ENCODE measurements around the gene SEPTIN2.
A peak's percentile ranks its signal among the peaks of the same experiment; 100 is the strongest.
"Not testable (repeated sequence)": the region's sequence is repeated elsewhere in the genome, so short reads cannot be mapped to it uniquely, and the experiment has no call there.

SEPTIN2 gene

GRCh38 chr2:241314226-241315092 lies 1.3 kb upstream of the SEPTIN2 start:
- FAIRE-seq (no peak), DNase-seq (ENCODE audit: insufficient read length, low spot score) (no peak)
- no peak for TF ChIP-seq POLR2A (IDR thresholded peaks at IDR 0.05; ENCODE audit: low read depth, low read length)

GRCh38 chr2:241315093-241315878 lies 439 bp upstream of the SEPTIN2 start, which contains the start of gene HDLBP:
TSS of gene HDLBP (minus strand) at chr2:241315672. CDS start at chr2:241266869, 48,803 bp downstream.
- peak; percentile 75 for TF ChIP-seq POLR2A (IDR thresholded peaks at IDR 0.05; ENCODE audit: low read depth, low read length)
- DNase-seq (ENCODE audit: insufficient read length, low spot score) (peak; percentile 96), FAIRE-seq (peak; percentile 48)

DNA sequence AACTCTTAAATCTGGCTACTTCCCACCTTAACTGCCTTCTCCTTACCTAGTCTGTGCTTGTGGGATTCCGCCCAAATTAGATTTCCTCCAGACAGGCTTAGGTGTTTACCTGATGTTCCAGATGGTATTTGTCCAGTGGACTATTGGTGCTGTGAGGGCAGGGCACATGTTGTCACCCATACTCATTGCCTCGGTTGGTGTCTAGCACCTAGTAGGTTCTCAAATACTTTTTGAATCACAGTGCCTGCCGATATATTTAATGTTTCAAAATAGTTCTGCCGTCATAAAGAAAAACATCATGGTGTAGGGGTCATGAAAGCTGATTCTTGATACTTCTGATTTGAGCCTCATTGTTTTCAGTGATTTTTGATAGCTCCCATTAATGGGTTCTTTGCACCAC lies 1.1 kb downstream of the SEPTIN2 start:
- FAIRE-seq (no peak), DNase-seq (ENCODE audit: insufficient read length, low spot score) (no peak)
- TF ChIP-seq POLR2A (IDR thresholded peaks at IDR 0.05; ENCODE audit: low read depth, low read length), result no peak

DNA sequence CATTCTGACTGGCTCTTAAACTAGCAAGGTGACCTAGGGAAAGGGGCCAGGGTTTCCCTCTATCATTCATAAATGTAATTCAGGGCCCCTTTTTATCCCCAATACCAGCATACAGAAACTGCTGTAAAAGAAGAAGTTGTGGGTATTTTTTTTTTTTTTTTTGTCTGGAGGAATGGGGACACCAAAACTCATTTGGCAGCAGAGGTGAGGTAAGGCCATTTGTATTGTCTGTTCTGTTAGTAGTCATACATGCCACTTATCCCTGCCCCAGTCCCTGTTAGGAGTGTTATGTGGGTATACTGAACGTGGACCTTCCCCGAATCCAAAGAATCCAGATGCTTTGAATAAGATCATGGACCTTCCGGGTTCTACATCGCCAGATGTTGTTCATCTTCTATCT lies 1.7 kb downstream of the SEPTIN2 start:
- TF ChIP-seq POLR2A (IDR thresholded peaks at IDR 0.05; ENCODE audit: low read depth, low read length), result no peak
- DNase-seq (ENCODE audit: insufficient read length, low spot score), result no peak
- FAIRE-seq, result no peak

DNA sequence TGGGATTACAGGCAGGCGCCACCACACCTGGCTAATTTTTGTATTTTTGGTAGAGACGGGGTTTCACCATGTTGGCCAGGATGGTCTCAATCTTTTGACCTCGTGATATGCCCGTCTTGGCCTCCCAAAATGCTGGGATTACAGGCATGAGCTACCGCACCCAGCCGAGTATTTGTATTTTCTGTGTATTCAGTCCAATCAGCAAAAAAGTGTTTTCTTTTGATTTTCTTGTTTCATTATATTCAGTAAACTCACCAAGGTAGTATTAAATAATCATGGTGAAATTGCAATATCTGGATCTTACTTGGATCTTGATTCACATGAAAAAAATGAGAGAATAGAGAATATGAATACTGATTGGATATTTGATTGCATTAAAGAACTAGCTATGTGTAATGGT lies 3.1 kb downstream of the SEPTIN2 start:
- DNase-seq (ENCODE audit: insufficient read length, low spot score); FAIRE-seq: not testable (repeated sequence)

DNA sequence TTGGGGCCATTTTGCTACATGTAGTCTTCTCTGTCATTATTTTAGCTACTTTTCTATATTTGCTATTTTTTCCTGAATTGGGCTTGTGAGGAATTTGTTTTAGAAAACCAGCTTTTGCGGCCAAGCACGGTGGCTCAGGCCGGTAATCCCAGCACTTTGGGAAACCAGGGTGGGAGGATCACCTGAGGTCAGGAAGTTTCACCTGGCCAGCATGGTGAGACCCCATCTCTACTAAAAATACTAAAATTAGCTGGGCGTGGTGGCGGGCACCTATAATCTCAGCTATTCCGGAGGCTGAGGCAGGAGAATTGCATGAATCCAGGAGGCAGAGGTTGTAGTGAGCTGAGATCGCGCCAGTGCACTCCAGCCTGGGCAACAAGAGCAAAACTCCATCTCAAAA lies 4.7 kb downstream of the SEPTIN2 start:
- TF ChIP-seq POLR2A (IDR thresholded peaks at IDR 0.05; ENCODE audit: low read depth, low read length), result no peak
- FAIRE-seq (no peak), DNase-seq (ENCODE audit: insufficient read length, low spot score) (no peak)

DNA sequence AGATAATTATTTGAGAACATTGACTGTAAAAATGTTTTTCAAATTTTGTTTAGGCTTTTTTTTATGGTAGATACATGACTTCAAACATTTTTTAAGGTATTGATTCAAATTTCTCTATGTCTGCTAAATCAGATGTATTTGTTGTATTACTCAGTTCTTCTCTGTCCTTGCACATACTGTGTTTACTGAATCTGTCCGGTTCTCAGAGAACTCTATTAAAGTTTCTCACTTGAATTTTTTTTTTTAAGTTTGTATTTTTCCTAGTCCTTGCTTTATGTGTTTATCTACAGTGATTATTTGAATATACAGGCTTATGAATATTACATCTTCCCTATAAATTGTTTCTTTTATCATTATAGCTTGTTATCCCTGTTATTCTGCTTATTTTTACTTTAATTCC lies 5.3 kb downstream of the SEPTIN2 start:
- FAIRE-seq (no peak), DNase-seq (ENCODE audit: insufficient read length, low spot score) (no peak)
- TF ChIP-seq POLR2A (IDR thresholded peaks at IDR 0.05; ENCODE audit: low read depth, low read length), result no peak

DNA sequence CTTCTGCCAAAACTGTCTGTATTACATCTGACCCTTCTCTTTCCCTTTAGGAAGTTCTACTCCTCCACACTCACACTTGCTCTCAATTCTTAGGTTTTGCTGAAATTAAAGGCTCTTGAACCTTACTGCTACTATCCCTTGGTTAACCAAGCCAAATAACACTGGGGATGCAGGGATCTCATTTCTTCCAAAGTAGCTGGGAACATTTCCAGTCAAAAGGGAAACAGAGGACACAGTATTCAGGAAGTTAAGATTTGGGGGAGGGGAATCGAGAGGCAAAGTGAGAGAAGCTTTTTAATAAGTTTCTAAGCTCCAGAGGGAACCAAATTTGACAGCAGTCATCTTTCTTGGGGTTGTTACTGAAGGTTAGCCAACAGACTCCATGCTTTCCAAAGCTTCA lies 6.2 kb downstream of the SEPTIN2 start:
- FAIRE-seq (no peak), DNase-seq (ENCODE audit: insufficient read length, low spot score) (no peak)
- no peak for TF ChIP-seq POLR2A (IDR thresholded peaks at IDR 0.05; ENCODE audit: low read depth, low read length)

GRCh38 chr2:241323778-241324177 lies 8.1 kb downstream of the SEPTIN2 start:
- TF ChIP-seq POLR2A (IDR thresholded peaks at IDR 0.05; ENCODE audit: low read depth, low read length), result no peak
- FAIRE-seq, result peak; percentile 45
- no peak for DNase-seq (ENCODE audit: insufficient read length, low spot score)

DNA sequence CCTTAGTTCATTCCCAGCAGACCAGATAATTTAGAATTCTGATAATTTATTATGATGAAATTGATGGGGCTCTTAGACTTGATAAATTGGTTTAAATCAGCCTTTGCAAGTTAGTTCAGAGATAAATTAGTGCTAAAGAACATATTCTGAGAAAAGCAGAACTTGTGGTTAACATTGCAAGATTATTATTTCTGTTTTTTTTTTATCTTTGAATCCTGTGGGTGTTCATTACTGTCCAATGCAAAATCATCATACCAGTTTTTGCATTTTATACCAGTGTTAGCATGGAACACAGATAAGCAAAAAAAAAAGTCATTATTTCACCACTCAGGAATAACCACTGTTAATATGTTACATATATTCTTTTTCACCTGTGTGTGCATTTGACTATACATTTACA lies 9.1 kb downstream of the SEPTIN2 start:
- DNase-seq (ENCODE audit: insufficient read length, low spot score) (no peak), FAIRE-seq (no peak)
- no peak for TF ChIP-seq POLR2A (IDR thresholded peaks at IDR 0.05; ENCODE audit: low read depth, low read length)

DNA sequence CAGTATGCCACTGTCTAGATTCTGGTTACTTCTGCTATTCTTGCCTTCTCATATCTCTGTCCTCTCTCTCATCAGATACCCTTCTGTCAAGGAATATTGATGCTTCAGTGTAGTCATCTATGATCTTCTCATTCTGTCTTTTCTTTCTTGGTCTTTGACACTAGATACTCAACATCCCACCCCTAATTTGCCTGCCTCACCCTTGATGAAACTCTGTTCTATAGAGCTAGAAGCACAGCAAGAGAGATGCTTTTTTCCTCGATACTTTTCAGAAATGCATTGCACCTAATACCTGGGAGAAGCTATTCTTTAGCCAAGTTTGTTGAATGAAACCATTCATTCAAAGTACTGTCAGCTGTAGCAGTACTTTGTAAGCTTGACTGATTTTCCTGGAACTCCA lies 9.5 kb downstream of the SEPTIN2 start:
- FAIRE-seq (peak; percentile 53), DNase-seq (ENCODE audit: insufficient read length, low spot score) (no peak)
- no peak for TF ChIP-seq POLR2A (IDR thresholded peaks at IDR 0.05; ENCODE audit: low read depth, low read length)

DNA sequence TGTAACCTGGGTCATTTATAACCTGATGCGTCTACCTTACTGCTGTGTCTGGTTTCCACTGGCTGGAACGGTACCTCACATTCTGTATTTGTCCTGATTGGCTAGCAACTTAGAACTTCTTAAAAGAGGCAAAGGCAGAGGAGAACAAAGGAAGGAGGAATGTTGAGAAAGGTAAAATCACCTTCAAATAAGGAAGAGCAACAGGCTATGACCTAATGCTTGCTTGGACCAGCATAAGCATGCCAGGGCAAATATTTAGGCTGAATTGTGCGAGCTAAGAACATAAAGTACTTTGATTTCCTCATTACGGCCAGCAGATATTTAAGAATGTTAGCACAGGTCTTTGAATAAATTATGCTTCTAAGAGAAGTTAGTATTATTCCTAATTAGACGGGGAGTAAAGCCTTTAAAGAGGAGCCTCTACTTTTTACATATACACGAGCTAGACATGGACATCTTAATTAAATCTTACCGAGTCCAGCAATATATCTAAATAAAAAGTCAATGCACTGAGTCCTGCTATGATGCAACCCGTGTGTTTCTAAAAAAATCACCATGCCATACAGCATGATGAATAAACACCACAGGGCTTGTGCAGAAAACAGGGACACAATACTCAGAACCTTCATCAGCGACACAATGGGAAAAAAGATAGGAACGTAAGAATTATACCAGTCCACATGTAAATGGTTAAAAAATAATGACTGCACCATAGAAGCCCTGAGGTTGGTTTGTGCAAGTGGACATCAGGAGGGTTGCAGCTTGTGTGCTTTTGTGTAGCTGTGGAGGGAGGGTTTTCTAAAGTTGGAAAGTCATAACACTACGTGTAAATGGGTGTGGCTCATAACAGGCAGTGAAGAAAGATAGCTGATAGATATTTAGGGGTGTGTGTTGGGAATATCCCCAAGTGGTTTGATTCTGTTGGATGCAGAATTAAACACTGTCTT lies 14.2 kb downstream of the SEPTIN2 start:
- DNase-seq (ENCODE audit: insufficient read length, low spot score) (no peak), FAIRE-seq (no peak)
- no peak for TF ChIP-seq POLR2A (IDR thresholded peaks at IDR 0.05; ENCODE audit: low read depth, low read length)

GRCh38 chr2:241330616-241330981 lies 14.9 kb downstream of the SEPTIN2 start:
- DNase-seq (ENCODE audit: insufficient read length, low spot score) (no peak), FAIRE-seq (no peak)
- TF ChIP-seq POLR2A (IDR thresholded peaks at IDR 0.05; ENCODE audit: low read depth, low read length), result no peak

GRCh38 chr2:241334813-241335212 lies 19.1 kb downstream of the SEPTIN2 start:
- no peak for TF ChIP-seq POLR2A (IDR thresholded peaks at IDR 0.05; ENCODE audit: low read depth, low read length)
- FAIRE-seq, result no peak
- no peak for DNase-seq (ENCODE audit: insufficient read length, low spot score)
